Ovary (tissue), 9 donors: ENCODE results near the gene AP1M2. TPM values are rescaled to one million over a fixed set of nuclear protein-coding genes. Genes with fewer than 3 reads are reported as not detected.

Experiments used
- DNase-seq, 5 donors: peaks; one replicate each; pipeline ENCODE4 v3.0.0-alpha.2; 2019 to 2020
- H3K27ac ChIP-seq, 2 donors: fragments of 200-600 bp; one replicate each; pipeline versions ENCODE4 v1.5.1 to v1.8.0; 2019 to 2022
- H3K27me3 ChIP-seq: fragments of 200-600 bp; one replicate; pipeline ENCODE4 v1.8.0; 2022
- H3K36me3 ChIP-seq: fragments of 200-600 bp; sonication (generic); one replicate; pipeline ENCODE4 v1.5.1; 2019
- H3K4me1 ChIP-seq: one replicate; pipeline ENCODE4 v1.8.1; 2013; ENCODE audit warnings: mild to moderate bottlenecking, moderate library complexity; ENCODE audit not compliant: insufficient read depth
- H3K4me3 ChIP-seq: fragments of 200-600 bp; sonication (generic); one replicate; pipeline ENCODE4 v1.5.1; 2017
- H3K9me3 ChIP-seq, 2 donors: fragments of 200-600 bp in 1 of 2; sonication (generic) in 1 of 2; one replicate each; pipeline versions ENCODE4 v1.5.1 to v1.8.1; 2013 to 2019; ENCODE audit warnings: mild to moderate bottlenecking in 1 of 2, moderate library complexity in 1 of 2
- CTCF ChIP-seq, 3 donors: fragments of 450-650 bp in 2 of 3; fragments of 200-600 bp in 1 of 3; IDR thresholded peaks; one replicate each; pipeline versions ENCODE4 v1.5.1 to v1.8.0; 2016 to 2022; ENCODE audit warnings: antibody characterized with exemption in 3 of 3, mild to moderate bottlenecking in 1 of 3
- EP300 ChIP-seq: sonication (generic); formaldehyde crosslinking; IDR thresholded peaks from one replicate; pipeline ENCODE4 v1.6.1; 2017; ENCODE audit warnings: antibody characterized with exemption
- POLR2A ChIP-seq: fragments of 450-650 bp; IDR thresholded peaks from one replicate; pipeline ENCODE4 v1.6.1; 2017; ENCODE audit warnings: antibody characterized with exemption, mild to moderate bottlenecking, moderate library complexity
- WGBS, 3 donors: extraction: QIAGEN DNeasy Blood & Tissue Kit in 1 of 3; methylation state at CpG; one replicate each; pipeline versions ENCODE4 v1.1.5 to v1.1.7; 2013 to 2017; 5-methylcytosine and 5-hydroxymethylcytosine counted together
- intact Hi-C, 4 donors: fragments of 100-400 bp; cut with DNase I; formaldehyde crosslinking; loops; one replicate each; pipeline versions ENCODE4 v1.11.0 to v1.15.1; 2022 to 2023
- polyA plus RNA-seq, 2 donors: library from polyadenylated mRNA; stranded (reverse); fragments of 200-250 nt in 1 of 2; fragments of 350-450 nt in 1 of 2; fragmentation: Illumina TruSeq in 1 of 2; extraction: RNeasy Lipid Tissue Mini Kit (QIAGEN cat#74804) in 1 of 2; gene quantifications; one replicate each; pipeline ENCODE4 v1.2.3, GENCODE V29; 2013 to 2014
- total RNA-seq, 7 donors: library from RNA; depleted of rRNA in 2 of 7; stranded (reverse); fragments of >200 nt in 2 of 7; fragmentation: NEBNext Ultra II Directional in 3 of 7; extraction: Animal tissue kit (Norgen Biotek cat#: 25700) in 3 of 7; gene quantifications; one replicate each; pipeline versions ENCODE4 v1.1.0 to v1.2.4, GENCODE V29; 2016 to 2023
- donor health status: DM: no; HTN: no; CAD: no; lungs with moderate emphysema.
- donor health status: DM: no; HTN: no; CAD: no.
- donor health status: Bipolar disorder and iron deficiency.
- donor health status: DM: yes; HTN: yes; CAD: no.
- donor health status: DM: no; HTN: no; CAD: no.
- donor health status: DM: yes; HTN: yes; CAD: no.

The AP1M2 gene
- total and polyA plus RNA-seq, 9 donors, result 0.19 to 45.5 (median 2.9) TPM; not detected in 1

- intact Hi-C loops, result loop anchor here in 2 of 4 donors (5.0 to 10.0 kb wide), 2 partner anchors 66 to 163 kb away; partner anchors contain the start of genes CDC37 (in 1 of the 2) and KEAP1 (in 1 of the 2)
- 2 to 5% (median 4%) methylated on average over 29 to 58 of the region's 58 CpGs for WGBS, 3 donors
- no peak for TF ChIP-seq EP300
- no peak for TF ChIP-seq CTCF (IDR thresholded peaks at IDR 0.05)
- no peak for TF ChIP-seq POLR2A
- peaks cover 7% of the 10 kb centered on the region for H3K4me1 ChIP-seq
- no peaks in the 10 kb centered on the region for H3K27me3 ChIP-seq
- H3K27ac ChIP-seq, result peak overlapping the region; percentile 10 to 64
- peak overlapping the region; percentile 45 for H3K4me3 ChIP-seq
- no peaks in the 10 kb centered on the region for H3K36me3 ChIP-seq
- no peaks in the 10 kb centered on the region for H3K9me3 ChIP-seq
- peak in 1 of 5 donors; percentile 43 for DNase-seq
These were observed 18.9 kb downstream of the AP1M2 start for GRCh38 chr19:10568062-10568825.

GRCh38 chr19:10567656-10568055, 19.5 kb downstream of the AP1M2 start:
- WGBS, 3 donors, result 49 to 50% (median 49%) methylated on average over 5 of the region's 5 CpGs
- intact Hi-C loops, result loop anchor here in 2 of 4 donors (5.0 to 10.0 kb wide), 2 partner anchors 65 to 163 kb away; partner anchors contain the start of genes CDC37 (in 1 of the 2) and KEAP1 (in 1 of the 2)
- peaks cover 7% of the 10 kb centered on the region for H3K4me1 ChIP-seq

GRCh38 chr19:10566658-10567410, 20.3 kb downstream of the AP1M2 start:
- DNase-seq, result peak; percentile 41 to 62 (median 56)
- intact Hi-C loops, result loop anchor here in 2 of 4 donors (5.0 to 10.0 kb wide), 2 partner anchors 65 to 162 kb away; partner anchors contain the start of genes CDC37 (in 1 of the 2) and KEAP1 (in 1 of the 2)
- H3K9me3 ChIP-seq, result no peaks in the 10 kb centered on the region
- H3K27me3 ChIP-seq, result no peaks in the 10 kb centered on the region
- H3K4me3 ChIP-seq, result no peak overlapping the region
- H3K4me1 ChIP-seq, result peaks cover 7% of the 10 kb centered on the region
- peak overlapping the region in 1 of 2 donors; percentile 77 for H3K27ac ChIP-seq
- WGBS, 3 donors, result 63 to 69% (median 66%) methylated on average over 19 of the region's 19 CpGs
- H3K36me3 ChIP-seq, result no peaks in the 10 kb centered on the region
- no peak for TF ChIP-seq EP300
- TF ChIP-seq CTCF (IDR thresholded peaks at IDR 0.05), result no peak
- TF ChIP-seq POLR2A, result no peak

More at GRCh38 chr19:10567656-10568055, 19.5 kb downstream of the AP1M2 start:
- TF ChIP-seq POLR2A (no peak), CTCF (IDR thresholded peaks at IDR 0.05) (no peak), EP300 (no peak)
- Histone ChIP-seq H3K4me3 (no peak overlapping the region), H3K9me3 (no peaks in the 10 kb centered on the region), H3K27me3 (no peaks in the 10 kb centered on the region), H3K36me3 (no peaks in the 10 kb centered on the region), H3K27ac (peak overlapping the region in 1 of 2 donors; percentile 64)
- DNase-seq, result no peak

- DNase-seq, result no peak
- H3K36me3 ChIP-seq, result no peaks in the 10 kb centered on the region
- H3K9me3 ChIP-seq, result no peaks in the 10 kb centered on the region
- intact Hi-C loops, result loop anchor here in 2 of 4 donors (5.0 to 10.0 kb wide), 2 partner anchors 64 to 162 kb away; partner anchors contain the start of genes CDC37 (in 1 of the 2) and KEAP1 (in 1 of the 2)
- peak overlapping the region; percentile 95 for H3K4me3 ChIP-seq
- TF ChIP-seq EP300, result no peak
- TF ChIP-seq CTCF (IDR thresholded peaks at IDR 0.05), result no peak
- TF ChIP-seq POLR2A, result no peak
- WGBS, 3 donors, result 3 to 4% (median 4%) methylated on average over 4 of the region's 4 CpGs
- H3K27me3 ChIP-seq, result no peaks in the 10 kb centered on the region
- H3K4me1 ChIP-seq, result peaks cover 7% of the 10 kb centered on the region
- peak overlapping the region in 1 of 2 donors; percentile 77 for H3K27ac ChIP-seq
These were observed 20.8 kb downstream of the AP1M2 start for GRCh38 chr19:10566408-10566657.
